ENCODE results near the gene PER3.

Gene PER3

GRCh38 chr1:7781923-7782495 is 2.1 kb upstream of the PER3 start:
- Histone ChIP-seq H3K27me3 (ENCODE audit: insufficient read depth, low read length) (no peaks in the 10 kb centered on the region), H3K79me2 (ENCODE audit: insufficient read depth, low read length) (no peaks in the 10 kb centered on the region), H3K4me3 (ENCODE audit: low read depth, low read length, poor library complexity, severe bottlenecking) (no peak overlapping the region), H4K20me1 (ENCODE audit: insufficient read depth, low read length) (no peaks in the 10 kb centered on the region), H3K9me2 (ENCODE audit: low read depth, low read length) (no peaks in the 10 kb centered on the region), H3K9me3 (ENCODE audit: low read length) (no peaks in the 10 kb centered on the region), H3F3A (ENCODE audit: insufficient read depth, low read length) (no peaks in the 10 kb centered on the region), H2AFZ (ENCODE audit: low read length) (no peak overlapping the region), H3K4me2 (ENCODE audit: low read length) (no peak overlapping the region; the same call in 1 of the 2 replicates), H3K36me3 (ENCODE audit: insufficient read depth, low read length) (peaks cover 34% of the 10 kb centered on the region), H3K27ac (ENCODE audit: low read depth, low read length, poor library complexity, severe bottlenecking) (no peak overlapping the region), H3K9ac (ENCODE audit: low read length) (no peak overlapping the region; the same call in 1 of the 2 replicates), H3K4me1 (ENCODE audit: insufficient read depth, low read length, severe bottlenecking) (peaks cover 16% of the 10 kb centered on the region)
- TF ChIP-seq EZH2 (IDR thresholded peaks at IDR 0.05; ENCODE audit: borderline replicate concordance, low read length) (no peak), CTCF (IDR thresholded peaks at IDR 0.05; ENCODE audit: low read length) (no peak)

GRCh38 chr1:7783178-7783711 is 846 bp upstream of the PER3 start:
- Histone ChIP-seq H3K4me3 (ENCODE audit: low read depth, low read length, poor library complexity, severe bottlenecking) (peak overlapping the region; percentile 66), H3K9me3 (ENCODE audit: low read length) (no peaks in the 10 kb centered on the region), H3K36me3 (ENCODE audit: insufficient read depth, low read length) (peaks cover 21% of the 10 kb centered on the region), H3K4me1 (ENCODE audit: insufficient read depth, low read length, severe bottlenecking) (peaks cover 16% of the 10 kb centered on the region), H3K27ac (ENCODE audit: low read depth, low read length, poor library complexity, severe bottlenecking) (no peak overlapping the region), H3K79me2 (ENCODE audit: insufficient read depth, low read length) (no peaks in the 10 kb centered on the region), H3K9ac (ENCODE audit: low read length) (peak overlapping the region; percentile 53; the same call in 1 of the 2 replicates), H4K20me1 (ENCODE audit: insufficient read depth, low read length) (no peaks in the 10 kb centered on the region), H3K27me3 (ENCODE audit: insufficient read depth, low read length) (no peaks in the 10 kb centered on the region), H2AFZ (ENCODE audit: low read length) (no peak overlapping the region), H3K9me2 (ENCODE audit: low read depth, low read length) (no peaks in the 10 kb centered on the region), H3F3A (ENCODE audit: insufficient read depth, low read length) (no peaks in the 10 kb centered on the region), H3K4me2 (ENCODE audit: low read length) (peak overlapping the region; percentile 65)
- TF ChIP-seq EZH2 (IDR thresholded peaks at IDR 0.05; ENCODE audit: borderline replicate concordance, low read length) (no peak), CTCF (IDR thresholded peaks at IDR 0.05; ENCODE audit: low read length) (no peak)

DNA sequence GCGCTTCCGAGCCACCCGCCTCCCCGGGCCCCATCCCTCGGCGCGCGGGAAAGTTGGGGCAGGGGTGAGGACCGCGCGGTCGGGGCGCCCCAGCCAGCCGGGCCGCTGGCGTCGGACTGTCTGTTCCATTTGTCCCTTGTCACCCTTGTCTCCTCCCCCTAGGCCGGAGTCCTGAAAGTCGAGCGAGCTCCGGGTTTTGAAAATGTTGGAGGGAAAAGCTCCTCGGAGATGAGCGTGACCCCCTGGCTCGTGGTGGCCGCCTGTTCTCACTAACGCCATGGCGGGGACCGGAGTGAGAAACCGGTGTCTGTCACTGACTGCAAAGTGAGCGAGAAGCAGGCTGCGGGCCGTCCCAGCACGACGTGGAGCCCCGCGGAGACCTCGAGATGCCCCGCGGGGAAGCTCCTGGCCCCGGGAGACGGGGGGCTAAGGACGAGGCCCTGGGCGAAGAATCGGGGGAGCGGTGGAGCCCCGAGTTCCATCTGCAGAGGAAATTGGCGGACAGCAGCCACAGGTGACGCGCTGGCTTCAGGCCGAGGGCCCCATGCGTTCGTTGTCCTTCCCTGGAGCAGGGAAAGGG is 491 bp downstream of the PER3 start:
- H3K27ac ChIP-seq (ENCODE audit: low read depth, low read length, poor library complexity, severe bottlenecking), result no peak overlapping the region

More for the DNA sequence above, 491 bp downstream of the PER3 start:
- no peak for TF ChIP-seq EZH2 (IDR thresholded peaks at IDR 0.05; ENCODE audit: borderline replicate concordance, low read length)
- no peak for TF ChIP-seq CTCF (IDR thresholded peaks at IDR 0.05; ENCODE audit: low read length)
- Histone ChIP-seq H3K4me3 (ENCODE audit: low read depth, low read length, poor library complexity, severe bottlenecking) (no peak overlapping the region), H2AFZ (ENCODE audit: low read length) (no peak overlapping the region), H3K9ac (ENCODE audit: low read length) (no peak overlapping the region), H3K27me3 (ENCODE audit: insufficient read depth, low read length) (no peaks in the 10 kb centered on the region), H3K4me2 (ENCODE audit: low read length) (no peak overlapping the region), H3K4me1 (ENCODE audit: insufficient read depth, low read length, severe bottlenecking) (peaks cover 16% of the 10 kb centered on the region), H3K36me3 (ENCODE audit: insufficient read depth, low read length) (peaks cover 12% of the 10 kb centered on the region; the same call in 1 of the 2 replicates), H3K9me3 (ENCODE audit: low read length) (no peaks in the 10 kb centered on the region; the same call in 1 of the 2 replicates), H3F3A (ENCODE audit: insufficient read depth, low read length) (no peaks in the 10 kb centered on the region), H3K79me2 (ENCODE audit: insufficient read depth, low read length) (no peaks in the 10 kb centered on the region), H4K20me1 (ENCODE audit: insufficient read depth, low read length) (no peaks in the 10 kb centered on the region), H3K9me2 (ENCODE audit: low read depth, low read length) (no peaks in the 10 kb centered on the region)

All from OCI-LY1 (cell line).